Chondrocyte (in vitro differentiated cells): Measurements from ENCODE around the gene TMEM204. TPM values are rescaled to one million over a fixed set of nuclear protein-coding genes. Genes with fewer than 3 reads are reported as not detected.

Experiments used
- DNase-seq: peaks from one replicate; pipeline ENCODE4 v3.0.0; 2021; ENCODE audit warnings: mixed read lengths, low spot score
- H3K27ac Mint-ChIP-seq: one replicate; pipeline ENCODE4 v1.8.0; 2021; ENCODE audit warnings: mild to moderate bottlenecking, moderate library complexity, mixed read lengths; ENCODE audit not compliant: unreplicated experiment
- H3K27me3 Mint-ChIP-seq: 2 replicates; pipeline ENCODE4 v1.8.0; 2021; ENCODE audit warnings: low read depth, mixed read lengths
- H3K36me3 Mint-ChIP-seq: 2 replicates; pipeline ENCODE4 v1.8.0; 2021; ENCODE audit warnings: low read depth, mixed read lengths
- H3K4me1 Mint-ChIP-seq: 2 replicates; pipeline ENCODE4 v1.8.0; 2021; ENCODE audit warnings: low read depth, mild to moderate bottlenecking, mixed read lengths
- H3K4me3 Mint-ChIP-seq: one replicate; pipeline ENCODE4 v1.8.0; 2021; ENCODE audit warnings: mild to moderate bottlenecking, moderate library complexity, mixed read lengths; ENCODE audit not compliant: unreplicated experiment
- H3K9me3 Mint-ChIP-seq: 2 replicates; pipeline ENCODE4 v1.8.0; 2021; ENCODE audit warnings: low read depth, mixed read lengths
- total RNA-seq: library from RNA; stranded (reverse); gene quantifications from 3 replicates; pipeline ENCODE4 v1.2.1, GENCODE V29; 2021
- TF ChIP-seq, protein P1 (sequence below): fragments of 200-600 bp; sonication (generic); IDR thresholded peaks from 2 replicates; pipeline ENCODE4 v1.5.0; 2021; ENCODE audit warnings: antibody characterized with exemption, mild to moderate bottlenecking, moderate library complexity

Gene TMEM204
- total RNA-seq, 1 donor from 2014 or later = 8.4 TPM

DNA sequence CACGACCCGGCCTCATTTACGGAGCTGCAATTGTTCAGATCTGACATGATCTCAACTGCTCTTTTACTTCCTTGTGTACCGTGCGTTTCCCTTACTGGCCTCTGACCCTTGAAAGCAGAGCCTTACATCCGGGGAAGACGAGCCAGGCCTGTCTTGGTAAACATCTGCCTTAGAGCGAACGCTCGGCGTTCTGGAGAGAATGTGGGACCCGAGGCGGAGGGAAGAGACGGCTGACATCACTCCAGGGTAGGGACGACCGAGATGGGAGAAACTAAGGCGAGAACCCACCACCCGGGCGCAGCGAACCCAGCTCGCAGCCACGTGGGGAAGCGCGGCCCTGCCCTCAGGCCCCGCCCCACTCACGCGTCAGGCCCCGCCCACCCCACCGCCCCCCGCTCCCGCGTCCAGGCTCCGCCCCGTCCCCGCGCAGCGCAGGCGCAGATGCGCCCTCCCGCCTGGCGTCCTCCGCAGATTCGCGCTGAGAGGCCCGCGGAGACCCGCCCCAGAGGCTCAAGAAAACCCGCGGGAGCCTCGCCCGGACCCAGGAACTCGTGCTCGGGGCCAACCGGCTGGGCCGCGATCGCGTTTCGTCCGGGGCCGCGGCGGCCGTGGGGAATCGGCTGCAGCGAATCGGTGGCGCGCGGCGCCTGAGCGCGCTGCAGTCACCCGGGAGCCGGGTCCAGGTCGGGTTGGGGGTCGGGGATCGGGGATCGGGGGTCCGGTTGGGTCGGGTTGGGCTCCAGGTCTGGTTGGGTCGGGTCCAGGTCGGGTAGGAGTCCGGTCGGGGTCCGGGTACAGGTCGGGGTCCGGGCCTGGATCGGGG, 40.3 kb upstream of the TMEM204 start, which contains the start of gene TELO2:
TSS of gene TELO2 (plus strand) at position 438 of the 823 bp plus-strand sequence. CDS start 922 bp downstream, outside the sequence.
- peak within 1 kb of the TSS; percentile 88 for H3K4me3 Mint-ChIP-seq
- peak; percentile 93 for DNase-seq
- peaks cover 5% of the 10 kb centered on the region for H3K36me3 Mint-ChIP-seq
- no peaks in the 10 kb centered on the region for H3K9me3 Mint-ChIP-seq
- TF ChIP-seq, protein P1, sequence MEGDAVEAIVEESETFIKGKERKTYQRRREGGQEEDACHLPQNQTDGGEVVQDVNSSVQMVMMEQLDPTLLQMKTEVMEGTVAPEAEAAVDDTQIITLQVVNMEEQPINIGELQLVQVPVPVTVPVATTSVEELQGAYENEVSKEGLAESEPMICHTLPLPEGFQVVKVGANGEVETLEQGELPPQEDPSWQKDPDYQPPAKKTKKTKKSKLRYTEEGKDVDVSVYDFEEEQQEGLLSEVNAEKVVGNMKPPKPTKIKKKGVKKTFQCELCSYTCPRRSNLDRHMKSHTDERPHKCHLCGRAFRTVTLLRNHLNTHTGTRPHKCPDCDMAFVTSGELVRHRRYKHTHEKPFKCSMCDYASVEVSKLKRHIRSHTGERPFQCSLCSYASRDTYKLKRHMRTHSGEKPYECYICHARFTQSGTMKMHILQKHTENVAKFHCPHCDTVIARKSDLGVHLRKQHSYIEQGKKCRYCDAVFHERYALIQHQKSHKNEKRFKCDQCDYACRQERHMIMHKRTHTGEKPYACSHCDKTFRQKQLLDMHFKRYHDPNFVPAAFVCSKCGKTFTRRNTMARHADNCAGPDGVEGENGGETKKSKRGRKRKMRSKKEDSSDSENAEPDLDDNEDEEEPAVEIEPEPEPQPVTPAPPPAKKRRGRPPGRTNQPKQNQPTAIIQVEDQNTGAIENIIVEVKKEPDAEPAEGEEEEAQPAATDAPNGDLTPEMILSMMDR = no peak
- H3K27me3 Mint-ChIP-seq = no peaks in the 10 kb centered on the region
- peaks cover 18% of the 10 kb centered on the region for H3K4me1 Mint-ChIP-seq
- peak within 1 kb of the TSS; percentile 94 for H3K27ac Mint-ChIP-seq

DNA sequence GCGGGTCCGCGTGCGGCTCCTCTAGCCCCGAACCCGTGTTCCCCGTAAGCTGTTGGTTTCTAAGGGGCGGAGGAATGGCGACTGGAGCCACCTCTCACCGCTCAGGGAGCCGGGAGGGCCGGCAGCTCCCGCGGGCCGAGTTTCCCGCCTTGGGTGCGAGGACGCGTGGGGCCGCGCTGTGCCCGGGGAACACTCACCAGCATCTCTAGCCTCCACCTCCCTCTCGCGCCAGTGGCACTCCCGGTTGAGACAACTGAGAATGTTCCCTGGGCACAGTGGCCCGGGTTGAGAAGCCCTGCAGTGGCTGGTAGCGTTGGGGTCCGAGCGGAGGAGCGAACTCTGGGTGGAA, 39.7 kb upstream of the TMEM204 start:
- peaks cover 7% of the 10 kb centered on the region for H3K36me3 Mint-ChIP-seq
- H3K4me3 Mint-ChIP-seq = peak overlapping the region; percentile 88
- peak overlapping the region; percentile 84 for H3K27ac Mint-ChIP-seq
- DNase-seq = no peak
- H3K9me3 Mint-ChIP-seq = no peaks in the 10 kb centered on the region
- peaks cover 18% of the 10 kb centered on the region for H3K4me1 Mint-ChIP-seq
- no peaks in the 10 kb centered on the region for H3K27me3 Mint-ChIP-seq
- TF ChIP-seq, protein P1 = no peak

DNA sequence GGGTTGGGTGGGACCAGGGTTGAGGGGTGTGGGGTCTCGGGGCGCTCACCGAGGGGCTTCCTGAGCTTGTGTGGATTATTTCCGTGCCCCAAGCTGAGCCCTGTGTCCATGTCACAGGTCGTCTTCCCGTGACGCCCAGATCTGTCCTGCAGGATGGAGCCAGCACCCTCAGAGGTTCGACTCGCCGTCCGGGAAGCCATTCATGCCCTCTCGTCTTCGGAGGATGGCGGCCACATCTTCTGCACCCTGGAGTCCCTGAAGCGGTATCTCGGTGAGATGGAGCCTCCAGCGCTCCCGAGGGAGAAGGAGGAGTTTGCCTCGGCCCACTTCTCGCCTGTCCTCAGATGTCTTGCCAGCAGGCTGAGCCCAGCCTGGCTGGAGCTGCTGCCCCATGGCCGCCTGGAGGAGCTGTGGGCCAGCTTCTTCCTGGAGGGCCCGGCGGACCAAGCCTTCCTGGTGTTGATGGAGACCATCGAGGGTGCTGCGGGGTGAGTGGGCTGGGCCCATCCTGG, 39.3 kb upstream of the TMEM204 start:
- H3K36me3 Mint-ChIP-seq = peaks cover 7% of the 10 kb centered on the region
- peak overlapping the region; percentile 84 for H3K27ac Mint-ChIP-seq
- no peaks in the 10 kb centered on the region for H3K9me3 Mint-ChIP-seq
- no peaks in the 10 kb centered on the region for H3K27me3 Mint-ChIP-seq
- TF ChIP-seq, protein P1 = peak; percentile 83
- no peak for DNase-seq
- H3K4me1 Mint-ChIP-seq = peaks cover 18% of the 10 kb centered on the region
- H3K4me3 Mint-ChIP-seq = peak overlapping the region; percentile 88

- H3K9me3 Mint-ChIP-seq = no peaks in the 10 kb centered on the region
- H3K27me3 Mint-ChIP-seq = no peaks in the 10 kb centered on the region
- H3K4me3 Mint-ChIP-seq = peak overlapping the region; percentile 88
- H3K36me3 Mint-ChIP-seq = peaks cover 7% of the 10 kb centered on the region
- TF ChIP-seq, protein P1 = no peak
- DNase-seq = no peak
- H3K27ac Mint-ChIP-seq = no peak overlapping the region
- peaks cover 18% of the 10 kb centered on the region for H3K4me1 Mint-ChIP-seq
These were observed 38.8 kb upstream of the TMEM204 start for GRCh38 chr16:1494711-1495110.

DNA sequence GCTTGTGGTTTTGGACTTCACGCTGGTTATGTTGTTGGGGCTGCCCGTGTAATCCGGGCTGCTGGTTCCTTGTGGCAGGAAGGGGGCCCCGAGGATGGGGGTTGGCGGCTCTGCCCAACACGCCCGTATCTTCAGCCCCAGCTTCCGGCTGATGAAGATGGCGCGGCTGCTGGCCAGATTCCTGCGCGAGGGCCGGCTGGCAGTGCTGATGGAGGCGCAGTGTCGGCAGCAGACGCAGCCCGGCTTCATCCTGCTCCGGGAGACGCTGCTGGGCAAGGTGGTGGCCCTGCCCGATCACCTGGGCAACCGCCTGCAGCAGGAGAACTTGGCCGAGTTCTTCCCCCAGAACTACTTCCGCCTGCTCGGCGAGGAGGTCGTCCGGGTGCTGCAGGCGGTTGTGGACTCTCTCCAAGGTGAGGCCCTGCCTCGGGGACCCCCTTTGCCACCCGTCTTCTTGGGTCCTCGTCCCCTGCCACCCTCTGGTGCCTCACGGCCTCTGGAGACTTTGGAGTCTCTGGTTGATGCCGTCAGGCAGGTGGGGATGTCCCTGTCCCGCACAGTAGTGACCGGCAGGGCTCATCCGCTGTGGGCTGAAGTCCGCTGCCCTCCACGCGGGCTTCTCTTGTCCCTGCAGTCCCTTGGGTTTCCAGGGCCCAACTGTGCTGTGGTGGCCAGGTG, 38.1 kb upstream of the TMEM204 start:
- H3K27ac Mint-ChIP-seq = no peak overlapping the region
- H3K9me3 Mint-ChIP-seq = no peaks in the 10 kb centered on the region
- DNase-seq = no peak
- H3K27me3 Mint-ChIP-seq = no peaks in the 10 kb centered on the region
- H3K36me3 Mint-ChIP-seq = peaks cover 7% of the 10 kb centered on the region
- TF ChIP-seq, protein P1 = no peak
- peaks cover 18% of the 10 kb centered on the region for H3K4me1 Mint-ChIP-seq
- no peak overlapping the region for H3K4me3 Mint-ChIP-seq
